GF-D8 (cell line): ENCODE measurements around the gene CYP26C1.

ENCODE experiments used
- DNase-seq: peaks from one replicate; lab custom pipeline; 2025; lab: John Stamatoyannopoulos, UW

The CYP26C1 gene

DNA sequence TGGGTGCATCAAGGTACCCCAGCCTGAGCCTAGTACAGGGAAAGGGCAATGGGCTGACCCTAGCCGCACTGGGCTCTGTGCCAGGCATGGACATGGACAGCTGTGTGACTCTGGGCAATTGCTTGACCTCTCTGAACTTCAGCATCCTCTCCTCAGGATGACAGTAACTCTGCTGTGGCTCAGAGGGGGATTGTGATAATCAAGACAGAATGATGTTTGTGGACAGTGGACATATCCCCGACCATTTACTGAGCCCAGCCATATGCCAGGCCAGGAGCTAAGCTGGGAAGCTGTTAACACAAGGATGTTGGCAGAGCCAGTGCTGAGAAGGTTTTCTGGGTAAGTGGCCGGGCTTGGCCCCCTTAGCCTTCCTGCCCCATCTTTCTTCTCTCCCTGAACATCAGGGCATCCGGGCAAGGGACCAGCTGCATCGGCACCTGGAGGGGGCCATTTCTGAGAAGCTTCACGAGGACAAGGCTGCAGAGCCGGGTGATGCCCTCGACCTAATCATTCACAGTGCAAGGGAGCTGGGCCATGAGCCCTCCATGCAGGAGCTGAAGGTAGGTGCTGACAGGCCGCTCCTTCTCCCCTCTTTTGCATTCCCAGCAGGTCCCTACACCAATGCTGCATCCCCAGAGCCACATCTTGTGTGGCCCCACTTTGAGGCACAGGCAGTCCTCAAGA is 3.5 kb downstream of the CYP26C1 start:
- DNase-seq: no peak

DNA sequence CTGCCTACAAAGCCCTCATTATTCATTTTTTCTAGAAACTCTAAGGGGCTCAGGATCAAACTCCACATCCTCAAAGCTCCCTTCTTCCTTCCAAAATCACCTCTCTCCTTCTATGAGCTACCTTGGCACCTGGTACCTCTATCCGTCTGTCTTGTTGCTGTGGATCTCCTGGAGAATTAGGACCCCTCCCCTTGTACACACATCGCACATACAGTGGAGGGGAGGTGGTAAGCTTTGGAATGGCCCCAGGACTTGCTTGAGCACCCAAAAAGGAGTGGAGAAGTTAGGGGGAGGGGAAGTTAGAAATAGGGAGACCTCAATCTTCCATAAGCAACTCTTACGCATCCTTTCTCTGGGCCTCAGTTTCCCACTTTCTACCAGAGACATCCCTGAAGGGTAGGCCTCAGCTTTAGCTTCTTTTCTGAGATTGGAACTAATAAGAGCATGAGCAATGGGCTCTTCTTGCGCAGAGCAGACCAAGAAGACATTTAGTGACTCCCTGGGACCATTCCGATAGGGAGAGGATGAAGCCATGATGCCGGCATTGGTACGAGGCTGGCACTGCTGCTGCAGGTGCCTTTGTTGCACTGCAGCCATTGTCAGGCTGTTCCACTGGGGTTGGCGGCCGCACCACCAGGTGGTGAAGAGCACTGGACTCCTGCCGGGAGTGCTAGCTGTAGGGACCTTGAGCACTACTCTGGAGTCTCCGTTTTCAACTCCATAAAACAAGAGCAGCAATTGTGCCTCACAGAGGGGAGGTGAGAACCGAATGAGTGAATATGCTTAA is 4.5 kb downstream of the CYP26C1 start:
- no peak for DNase-seq

DNA sequence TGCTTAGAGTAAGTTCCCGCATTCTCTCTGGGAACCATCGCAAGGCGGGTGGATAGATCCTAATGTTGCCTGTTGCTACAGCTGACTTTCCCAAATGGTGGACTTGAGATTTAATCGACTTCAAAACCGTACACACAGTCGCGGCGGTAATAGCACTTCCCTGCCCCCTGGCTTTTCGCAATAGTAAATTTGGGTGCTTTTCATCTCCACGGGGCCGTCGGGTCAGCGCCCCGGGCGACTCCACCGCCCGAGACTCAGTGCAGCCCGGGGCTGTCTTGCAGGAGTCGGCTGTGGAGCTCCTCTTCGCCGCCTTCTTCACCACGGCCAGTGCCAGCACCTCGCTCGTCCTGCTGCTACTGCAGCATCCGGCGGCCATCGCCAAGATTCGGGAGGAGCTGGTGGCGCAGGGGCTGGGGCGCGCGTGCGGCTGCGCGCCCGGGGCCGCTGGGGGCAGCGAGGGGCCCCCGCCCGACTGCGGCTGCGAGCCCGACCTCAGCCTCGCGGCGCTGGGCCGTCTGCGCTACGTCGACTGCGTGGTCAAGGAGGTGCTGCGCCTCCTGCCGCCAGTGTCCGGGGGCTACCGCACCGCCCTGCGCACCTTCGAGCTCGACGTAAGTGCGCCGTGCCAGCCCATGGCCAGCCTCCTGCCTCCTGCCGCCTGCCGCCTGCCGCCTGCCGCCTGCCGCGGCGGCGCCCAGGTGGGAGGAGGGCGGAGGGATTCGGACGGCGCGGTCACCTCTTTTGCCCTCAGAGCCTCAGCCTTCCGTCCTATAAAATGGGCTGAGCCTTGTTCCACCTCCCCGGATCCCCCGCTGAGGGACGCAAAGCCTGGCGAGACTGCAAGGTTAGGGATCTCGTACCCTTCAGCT is 5.3 kb downstream of the CYP26C1 start:
- no peak for DNase-seq

DNA sequence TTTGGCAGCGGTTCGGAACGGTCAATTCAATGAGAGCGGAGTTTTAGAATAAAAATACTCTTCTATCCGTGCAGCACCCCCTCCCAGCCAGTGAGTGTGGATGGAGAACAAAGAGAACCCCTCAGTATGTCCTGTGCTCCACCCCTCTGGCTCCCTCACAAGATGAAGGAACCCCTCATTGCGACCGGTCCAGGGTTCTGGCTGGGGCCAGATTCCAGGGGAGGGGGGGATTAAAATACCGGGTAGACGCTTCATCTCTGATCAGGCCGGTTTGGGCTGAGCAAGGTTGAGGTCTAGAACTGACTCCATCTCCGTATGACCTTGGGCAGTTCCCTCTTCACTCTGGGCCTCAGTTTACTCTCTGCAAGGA is 5.9 kb downstream of the CYP26C1 start:
- no peak for DNase-seq

DNA sequence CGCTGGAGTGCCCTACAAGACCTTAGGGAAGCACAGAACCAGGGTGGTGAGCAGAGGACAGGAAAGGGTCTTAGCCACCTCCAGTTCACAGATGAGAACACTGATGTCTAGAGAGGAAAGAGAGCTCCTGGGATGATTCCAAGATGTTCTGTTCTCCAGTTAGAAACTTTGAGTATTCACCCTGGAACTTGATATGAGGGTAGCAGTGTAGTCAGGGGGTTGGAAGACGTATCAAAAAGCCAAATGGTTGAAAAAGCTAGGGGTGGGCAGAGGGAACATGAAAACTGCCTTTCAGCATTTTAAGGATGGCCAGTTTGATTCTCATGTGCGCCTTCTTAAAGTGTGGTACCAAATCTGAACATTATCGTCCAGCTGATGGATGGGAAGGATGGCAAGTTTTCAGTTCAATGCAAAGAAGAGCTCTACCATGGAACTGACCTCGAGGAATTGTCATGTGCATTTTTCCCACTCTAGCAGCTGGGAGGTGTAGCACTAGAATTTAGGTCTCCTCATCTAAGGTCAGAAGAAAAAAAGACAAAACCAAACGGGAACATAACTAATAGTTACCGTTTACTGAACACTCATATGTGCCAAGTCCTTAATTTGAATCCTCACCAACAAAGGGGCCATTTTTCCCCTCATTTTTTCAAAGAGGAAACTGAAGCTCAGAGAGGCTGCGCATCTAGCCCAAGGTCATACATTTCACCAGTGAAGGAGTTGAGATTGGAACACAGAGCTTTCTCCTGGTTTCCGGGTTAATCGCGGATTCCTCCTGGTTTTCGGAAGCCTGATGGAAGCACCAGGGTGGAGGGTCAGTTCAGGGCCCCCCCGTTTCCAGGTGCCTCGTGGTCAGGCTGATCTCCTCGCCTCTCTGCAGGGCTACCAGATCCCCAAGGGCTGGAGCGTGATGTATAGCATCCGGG is 7.1 kb downstream of the CYP26C1 start:
- DNase-seq: no peak

DNA sequence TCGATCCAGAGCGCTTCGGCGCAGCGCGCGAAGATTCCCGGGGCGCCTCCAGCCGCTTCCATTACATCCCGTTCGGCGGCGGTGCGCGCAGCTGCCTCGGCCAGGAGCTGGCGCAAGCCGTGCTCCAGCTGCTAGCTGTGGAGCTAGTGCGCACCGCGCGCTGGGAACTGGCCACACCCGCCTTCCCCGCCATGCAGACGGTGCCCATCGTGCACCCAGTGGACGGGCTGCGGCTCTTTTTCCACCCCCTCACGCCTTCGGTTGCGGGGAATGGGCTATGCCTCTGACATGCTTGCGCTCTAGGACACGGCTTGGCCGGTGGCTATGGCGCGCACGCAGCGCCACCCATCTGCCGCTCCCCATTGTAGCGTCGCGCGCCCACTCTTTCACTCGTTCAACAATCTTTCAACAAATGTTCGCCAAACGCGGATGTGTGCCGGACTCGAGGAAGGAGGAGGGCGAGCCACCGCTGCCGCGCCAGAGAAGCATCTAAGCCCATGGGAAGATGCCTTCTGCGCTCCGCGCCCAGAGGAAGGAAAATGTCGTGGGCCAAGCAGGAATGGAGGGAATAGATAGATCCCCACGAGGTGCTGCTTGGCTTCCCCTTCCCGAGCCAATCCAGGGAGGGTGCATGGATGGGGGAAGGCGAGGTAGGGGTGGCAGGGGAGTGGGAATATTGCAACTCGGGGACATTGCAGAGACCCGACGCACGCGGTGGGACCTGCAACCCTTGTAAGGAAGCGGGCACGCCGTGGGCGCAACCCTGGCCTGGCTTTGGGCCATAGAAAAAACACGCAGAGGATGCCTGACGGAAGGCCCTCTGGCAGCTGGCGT is 8.0 kb downstream of the CYP26C1 start:
- no peak for DNase-seq

DNA sequence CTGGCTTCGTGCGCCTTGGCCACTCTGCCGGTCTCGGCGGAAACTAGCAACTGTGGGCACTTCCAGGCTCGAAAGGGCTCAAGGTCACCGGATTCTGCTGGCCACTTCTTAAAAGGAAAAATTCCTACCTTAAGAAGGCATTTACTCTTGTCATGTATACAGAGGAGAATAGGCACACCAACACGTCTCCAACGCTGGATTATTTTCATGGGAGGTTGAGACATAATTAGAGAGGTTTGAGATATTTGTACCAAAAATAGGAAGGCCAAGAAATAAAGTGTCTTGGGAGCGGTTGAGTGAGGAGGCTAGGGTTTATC is 8.6 kb downstream of the CYP26C1 start:
- no peak for DNase-seq

DNA sequence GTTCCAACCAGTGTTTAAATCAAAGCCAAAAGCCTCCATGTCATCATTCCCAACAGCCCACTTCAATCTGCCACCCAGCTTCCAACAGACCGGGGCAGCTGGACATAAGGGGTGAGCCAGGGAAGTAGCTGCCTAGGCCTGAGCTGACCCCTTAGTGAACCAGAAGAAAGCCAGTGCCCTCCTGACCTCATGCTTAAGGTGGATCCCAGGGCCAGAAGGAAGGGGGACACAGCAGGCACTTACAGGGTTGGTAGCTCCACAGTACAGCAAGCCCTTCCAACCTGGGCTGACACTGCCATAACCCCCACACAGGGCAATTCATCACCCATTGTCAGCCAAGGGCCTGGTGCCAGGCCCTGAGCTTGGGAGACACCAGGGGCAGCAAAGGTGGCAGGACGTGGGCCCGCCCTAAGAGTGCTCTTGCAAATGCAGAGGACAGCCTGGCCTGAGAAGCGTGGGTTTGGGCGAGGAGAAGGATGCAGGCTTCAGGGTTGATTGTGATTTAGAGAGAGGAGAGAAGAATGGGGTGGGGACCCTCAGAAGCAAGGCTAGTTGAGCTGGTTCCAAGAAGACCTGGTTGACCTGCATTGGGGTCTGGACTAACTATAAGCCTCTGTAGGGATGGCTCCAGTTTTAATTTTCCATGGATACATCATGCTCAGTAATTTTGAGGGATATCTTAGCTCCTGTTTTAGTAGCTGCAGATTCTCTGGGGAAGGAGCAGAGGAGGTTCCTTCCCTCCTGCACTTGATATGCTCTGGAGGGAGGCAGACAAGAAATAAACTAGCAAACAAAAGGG is 10.0 kb downstream of the CYP26C1 start:
- no peak for DNase-seq

DNA sequence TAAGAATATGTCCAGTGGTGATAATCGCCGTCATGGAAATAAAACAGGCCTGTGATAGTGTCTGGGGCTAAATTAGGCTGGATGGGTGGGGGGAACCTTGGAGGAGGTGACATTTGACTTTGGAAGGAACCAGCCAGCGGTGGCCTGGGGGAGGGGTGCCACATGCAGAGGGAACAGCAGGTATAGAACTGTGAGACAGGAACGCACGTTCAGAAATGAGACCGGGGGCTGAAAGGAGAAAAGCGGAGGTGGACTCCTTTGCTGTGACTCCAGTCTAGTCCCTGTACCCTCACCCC is 10.5 kb downstream of the CYP26C1 start:
- no peak for DNase-seq

DNA sequence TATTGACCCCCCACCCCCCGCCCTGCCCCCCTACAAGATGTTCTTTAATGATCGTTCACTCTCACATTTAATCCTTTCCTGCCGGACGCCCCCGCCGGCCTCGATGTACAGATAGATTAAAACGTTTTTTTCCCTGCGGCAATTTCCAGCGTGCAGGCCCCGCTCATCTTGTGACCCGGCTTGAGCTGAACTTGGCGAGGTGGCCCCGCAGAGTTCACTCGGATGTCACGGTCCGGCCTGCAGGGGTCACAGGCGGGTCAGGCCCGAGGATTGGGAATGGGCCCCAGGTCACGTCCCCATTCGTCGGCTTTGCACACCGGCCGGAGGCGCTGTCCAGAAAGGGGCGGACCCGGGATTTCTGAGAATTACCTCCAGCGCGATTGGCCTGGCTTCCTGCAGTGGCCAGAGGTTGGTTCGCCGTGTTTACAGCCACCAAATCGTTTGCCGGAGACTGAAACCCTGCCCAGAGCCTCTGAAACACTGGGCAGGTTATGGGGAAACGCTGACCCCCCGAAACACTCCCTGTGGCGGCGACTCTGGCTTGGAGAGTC is 11.2 kb downstream of the CYP26C1 start:
- DNase-seq: no peak

DNA sequence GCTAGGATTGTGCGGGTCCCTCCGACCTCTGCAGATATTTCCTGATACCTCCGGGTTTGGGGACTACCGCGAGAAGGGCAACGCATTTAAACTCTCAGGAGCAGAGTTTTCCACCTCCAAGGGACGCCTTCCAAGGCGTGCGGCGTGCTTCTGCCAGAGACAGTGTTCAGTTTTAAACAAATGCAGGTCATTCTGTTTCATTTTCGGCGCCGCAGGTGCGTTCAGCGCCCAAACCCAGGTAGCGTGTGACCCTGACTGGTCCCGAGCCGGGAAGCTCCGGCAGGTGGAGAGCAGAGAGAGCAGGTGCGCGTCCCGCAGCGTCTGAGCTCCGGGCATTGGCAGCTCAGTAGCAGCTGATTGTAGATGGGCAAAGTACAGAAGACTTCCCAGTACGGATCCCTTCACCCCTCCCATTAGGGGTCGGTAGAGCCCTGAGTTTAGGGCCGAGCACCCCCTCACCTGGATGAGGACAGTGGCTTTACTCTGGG is 11.7 kb downstream of the CYP26C1 start:
- DNase-seq: no peak

DNA sequence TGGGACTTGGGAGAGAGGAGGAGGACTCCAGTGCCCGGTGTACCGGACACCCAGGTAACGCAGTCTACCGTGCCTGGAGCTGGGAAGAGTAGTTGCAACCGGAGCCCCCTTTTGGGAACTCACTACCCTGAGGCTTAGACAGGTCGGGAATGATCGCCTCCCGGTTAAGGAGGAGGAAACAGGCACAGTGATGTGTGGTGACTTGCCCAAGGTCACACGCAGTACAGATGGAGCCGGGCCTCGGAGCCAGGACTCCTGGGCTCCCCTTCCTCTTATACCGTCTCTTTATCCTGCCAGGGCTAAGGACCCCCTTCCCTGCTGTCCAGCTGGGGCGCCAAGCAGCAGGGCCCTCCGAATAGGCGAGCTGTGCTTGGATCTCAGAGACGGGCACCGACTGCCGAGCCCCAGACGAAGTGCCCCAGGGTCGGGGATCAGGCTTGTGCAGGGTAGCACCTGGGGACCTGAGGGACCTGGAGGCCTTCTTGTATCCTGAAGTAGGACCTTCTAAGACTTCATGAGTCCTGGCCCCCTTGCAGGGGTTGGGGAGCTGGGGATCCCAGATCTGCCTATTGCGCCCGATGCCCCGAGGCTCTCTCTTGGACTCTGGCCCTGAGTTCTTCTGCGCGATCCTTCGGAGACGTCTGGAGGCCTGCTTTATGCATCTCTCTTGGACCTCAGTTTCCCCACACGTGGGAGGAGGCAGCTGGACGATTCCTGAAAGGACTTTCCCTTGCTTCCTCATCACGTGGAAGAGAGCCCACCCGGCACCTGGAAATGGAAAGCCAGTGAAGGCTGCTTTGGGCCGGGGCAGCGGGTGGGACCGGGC is 12.3 kb downstream of the CYP26C1 start:
- no peak for DNase-seq

DNA sequence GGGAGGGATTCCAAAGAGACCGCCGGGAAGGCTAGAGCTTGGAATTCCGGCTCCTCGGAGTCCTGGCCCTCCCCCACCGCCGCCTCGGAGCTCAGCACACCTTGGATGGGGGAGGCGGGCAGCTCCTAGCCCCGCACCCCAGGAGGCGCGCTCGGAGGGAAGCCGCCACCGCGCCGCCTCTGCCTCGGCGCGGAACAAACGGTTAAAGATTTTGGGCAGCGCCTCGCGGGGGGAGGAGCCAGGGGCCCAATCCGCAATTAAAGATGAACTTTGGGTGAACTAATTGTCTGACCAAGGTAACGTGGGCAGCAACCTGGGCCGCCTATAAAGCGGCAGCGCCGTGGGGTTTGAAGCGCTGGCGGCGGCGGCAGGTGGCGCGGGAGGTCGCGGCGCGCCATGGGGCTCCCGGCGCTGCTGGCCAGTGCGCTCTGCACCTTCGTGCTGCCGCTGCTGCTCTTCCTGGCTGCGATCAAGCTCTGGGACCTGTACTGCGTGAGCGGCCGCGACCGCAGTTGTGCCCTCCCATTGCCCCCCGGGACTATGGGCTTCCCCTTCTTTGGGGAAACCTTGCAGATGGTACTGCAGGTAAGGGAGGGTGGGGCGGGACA is 13.0 kb downstream of the CYP26C1 start, which contains the start of gene CYP26A1:
CYP26A1 (plus strand) TSS at position 355 of the 608 bp plus-strand sequence; CDS start at position 397, 42 bp downstream.
- no peak for DNase-seq

DNA sequence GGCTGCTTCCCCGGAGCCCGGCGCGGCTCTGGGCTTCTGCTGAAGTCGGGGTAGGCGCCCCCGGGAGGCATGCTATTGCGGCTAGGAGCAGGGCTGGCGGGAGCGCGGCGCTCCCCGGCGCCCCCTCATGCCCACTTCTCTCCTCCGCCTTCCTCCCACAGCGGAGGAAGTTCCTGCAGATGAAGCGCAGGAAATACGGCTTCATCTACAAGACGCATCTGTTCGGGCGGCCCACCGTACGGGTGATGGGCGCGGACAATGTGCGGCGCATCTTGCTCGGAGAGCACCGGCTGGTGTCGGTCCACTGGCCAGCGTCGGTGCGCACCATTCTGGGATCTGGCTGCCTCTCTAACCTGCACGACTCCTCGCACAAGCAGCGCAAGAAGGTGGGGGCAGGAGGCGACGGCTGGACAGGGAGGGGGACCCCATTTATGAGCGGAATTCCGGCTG is 13.6 kb downstream of the CYP26C1 start:
- no peak for DNase-seq

DNA sequence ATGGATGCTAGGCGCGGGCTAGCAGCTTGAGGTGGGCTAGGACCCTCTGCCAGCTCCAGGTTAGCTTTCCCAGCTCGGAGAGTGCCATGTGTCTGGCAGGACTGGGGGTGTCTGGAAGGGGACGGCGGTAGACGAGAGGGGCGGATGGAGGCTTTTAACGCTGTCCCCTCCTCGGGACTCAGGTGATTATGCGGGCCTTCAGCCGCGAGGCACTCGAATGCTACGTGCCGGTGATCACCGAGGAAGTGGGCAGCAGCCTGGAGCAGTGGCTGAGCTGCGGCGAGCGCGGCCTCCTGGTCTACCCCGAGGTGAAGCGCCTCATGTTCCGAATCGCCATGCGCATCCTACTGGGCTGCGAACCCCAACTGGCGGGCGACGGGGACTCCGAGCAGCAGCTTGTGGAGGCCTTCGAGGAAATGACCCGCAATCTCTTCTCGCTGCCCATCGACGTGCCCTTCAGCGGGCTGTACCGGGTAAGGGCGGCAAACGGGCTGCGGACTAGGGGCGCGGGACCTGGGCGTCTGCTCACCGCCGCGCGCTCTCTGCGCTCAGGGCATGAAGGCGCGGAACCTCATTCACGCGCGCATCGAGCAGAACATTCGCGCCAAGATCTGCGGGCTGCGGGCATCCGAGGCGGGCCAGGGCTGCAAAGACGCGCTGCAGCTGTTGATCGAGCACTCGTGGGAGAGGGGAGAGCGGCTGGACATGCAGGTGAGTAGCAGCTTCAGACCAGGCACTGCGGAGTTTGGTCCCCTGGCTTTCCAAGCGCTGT is 14.2 kb downstream of the CYP26C1 start:
- DNase-seq: no peak

DNA sequence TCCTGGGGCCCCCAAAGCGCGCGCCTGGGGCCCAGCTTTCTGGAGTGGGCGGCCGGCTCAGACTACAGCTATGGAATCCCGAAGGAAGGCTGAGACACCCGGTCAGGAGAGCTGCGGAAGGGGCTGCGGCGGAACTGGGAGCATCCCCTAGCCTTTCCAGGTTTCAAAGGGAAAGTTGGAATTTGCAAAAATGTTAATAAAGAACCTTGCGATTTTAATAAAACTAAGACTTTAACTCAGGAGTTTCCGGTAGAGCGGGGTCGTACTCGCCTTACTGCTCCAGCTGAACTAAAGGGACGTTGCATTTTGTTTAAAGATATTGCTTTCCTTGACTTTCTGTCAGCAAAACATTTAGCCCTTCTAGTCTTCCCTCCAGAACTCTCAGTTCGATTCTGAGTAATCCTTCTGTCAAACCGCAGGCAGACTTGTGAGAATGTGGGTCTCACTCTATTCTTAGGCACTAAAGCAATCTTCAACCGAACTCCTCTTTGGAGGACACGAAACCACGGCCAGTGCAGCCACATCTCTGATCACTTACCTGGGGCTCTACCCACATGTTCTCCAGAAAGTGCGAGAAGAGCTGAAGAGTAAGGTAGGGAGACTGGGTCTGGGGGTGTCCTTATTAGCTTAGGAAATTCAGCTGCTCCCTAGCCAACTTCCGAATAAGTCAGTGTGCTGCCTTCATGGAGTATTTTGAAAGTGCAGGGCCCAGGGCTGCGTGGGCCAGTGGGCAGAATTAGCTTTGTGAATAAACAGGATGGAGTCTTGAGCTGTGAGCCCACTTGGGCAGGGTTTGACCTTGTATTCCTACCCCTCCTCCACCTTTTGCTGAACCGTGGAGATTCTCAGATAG is 15.0 kb downstream of the CYP26C1 start:
- DNase-seq: no peak

DNA sequence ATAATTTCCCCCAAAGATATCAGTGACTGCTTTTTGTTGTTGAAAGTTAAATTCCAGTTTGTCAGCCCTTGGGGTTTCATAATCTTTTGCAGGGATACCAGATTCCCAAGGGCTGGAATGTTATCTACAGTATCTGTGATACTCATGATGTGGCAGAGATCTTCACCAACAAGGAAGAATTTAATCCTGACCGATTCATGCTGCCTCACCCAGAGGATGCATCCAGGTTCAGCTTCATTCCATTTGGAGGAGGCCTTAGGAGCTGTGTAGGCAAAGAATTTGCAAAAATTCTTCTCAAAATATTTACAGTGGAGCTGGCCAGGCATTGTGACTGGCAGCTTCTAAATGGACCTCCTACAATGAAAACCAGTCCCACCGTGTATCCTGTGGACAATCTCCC is 16.3 kb downstream of the CYP26C1 start:
- DNase-seq: no peak
